GM19351 (cell line): Measurements from ENCODE around the gene IER5.
A peak's percentile ranks its signal among the peaks of the same experiment; 100 is the strongest.
"Not testable (repeated sequence)": the region's sequence is repeated elsewhere in the genome, so short reads cannot be mapped to it uniquely, and the experiment has no call there.

ENCODE experiments used
- ATAC-seq: cut with Tn5 transposase; IDR thresholded peaks from one replicate; pipeline ENCODE4 v1.9.1; 2021; ENCODE audit warnings: mild to moderate bottlenecking, moderate library complexity; ENCODE audit not compliant: unreplicated experiment

The IER5 gene

GRCh38 chr1:181088079-181089016 lies at the start of gene IER5:
IER5 (plus strand) TSS chr1:181088700; CDS start chr1:181088903, 203 bp downstream.
- peak; percentile 61 for ATAC-seq

DNA sequence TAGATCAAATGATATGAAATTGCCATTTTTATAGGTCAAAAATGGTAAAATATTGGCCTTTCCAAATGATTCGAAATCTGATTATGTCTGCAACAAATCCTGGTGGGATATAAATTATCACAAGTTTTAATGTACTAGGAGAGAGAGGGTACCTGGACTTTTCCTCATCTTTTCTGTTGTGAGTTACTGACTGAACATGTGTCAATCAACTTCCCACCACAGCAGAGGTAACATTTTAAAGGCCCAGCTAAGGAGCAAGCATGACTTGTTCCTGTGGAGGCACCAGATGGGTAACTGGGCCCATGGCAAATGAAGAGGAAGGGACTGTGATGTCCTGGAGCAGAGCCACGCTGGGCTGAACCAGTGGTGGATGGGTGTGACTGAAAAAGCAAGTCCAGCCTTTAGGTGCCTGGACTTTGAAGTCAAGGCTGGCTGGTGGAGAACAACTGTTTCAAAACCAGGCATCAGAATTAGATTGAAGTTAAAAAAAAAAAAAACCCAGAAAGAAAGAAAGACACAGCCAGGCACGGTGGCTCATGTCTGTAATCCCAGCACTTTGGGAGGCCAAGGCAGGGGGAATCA lies 48.1 kb upstream of the IER5 start:
- no peak for ATAC-seq

DNA sequence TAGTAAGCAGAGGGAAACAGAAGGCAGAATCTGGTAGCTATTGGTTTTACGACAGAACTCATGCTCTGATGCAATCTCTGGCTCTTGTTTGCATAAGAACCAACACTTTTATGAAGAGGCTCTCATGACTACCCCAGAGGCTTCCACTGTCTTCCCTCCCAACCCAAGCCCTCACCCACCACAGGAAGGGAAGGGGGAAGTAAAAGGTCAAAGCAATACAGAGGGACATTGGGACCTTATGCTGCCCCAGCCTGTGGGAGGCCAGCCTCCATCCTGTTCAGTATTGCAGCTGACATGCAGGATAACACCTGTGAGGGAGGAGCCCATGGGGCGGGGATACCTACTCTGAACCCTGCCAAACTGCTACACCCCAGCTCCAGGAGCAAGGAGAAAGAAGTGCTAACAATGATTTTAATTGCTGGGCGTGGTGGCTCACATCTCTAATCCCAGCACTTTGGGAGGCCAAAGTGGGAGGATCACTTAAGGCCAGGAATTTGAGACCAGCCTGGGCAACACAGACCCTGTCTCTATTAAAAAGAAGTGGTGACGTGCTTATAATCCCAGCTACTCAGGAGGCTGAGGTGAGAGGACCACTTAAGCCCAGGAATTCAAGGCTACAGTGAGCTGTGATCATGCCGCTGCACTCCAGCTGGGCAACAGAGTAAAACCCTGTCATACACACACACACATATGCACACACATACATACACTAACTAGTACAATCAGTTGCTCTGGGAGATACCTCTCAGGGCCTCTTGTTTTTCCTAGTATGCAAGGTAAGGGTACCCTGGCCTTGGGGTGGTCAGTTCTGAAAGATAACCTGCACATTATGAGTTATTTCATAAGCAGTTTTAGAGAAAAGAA lies 45.2 kb upstream of the IER5 start:
- no peak for ATAC-seq

GRCh38 chr1:181044449-181044966 lies 44.0 kb upstream of the IER5 start:
- ATAC-seq: peak; percentile 89

- ATAC-seq: not testable (repeated sequence)
These were observed 42.6 kb upstream of the IER5 start for GRCh38 chr1:181045946-181046345.

DNA sequence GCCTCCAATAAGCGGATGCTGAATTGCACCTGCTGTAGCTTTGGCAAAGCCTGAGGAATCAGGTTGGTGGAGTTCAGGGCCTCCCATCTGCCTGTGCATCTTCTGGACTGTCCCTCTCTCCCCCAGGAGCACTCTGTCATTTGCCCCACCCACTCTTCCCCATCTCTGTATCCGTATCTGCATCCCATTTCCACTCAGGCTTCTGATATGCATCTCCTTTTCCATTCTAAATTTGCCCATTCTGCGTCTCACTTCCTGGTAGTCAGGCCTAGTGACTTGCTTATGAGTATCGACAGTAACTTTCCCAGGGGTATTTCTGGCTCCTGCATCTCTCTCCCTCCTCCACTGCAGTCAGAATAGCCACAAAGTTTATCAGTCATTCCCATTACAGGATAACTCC lies 39.1 kb upstream of the IER5 start:
- ATAC-seq: no peak

DNA sequence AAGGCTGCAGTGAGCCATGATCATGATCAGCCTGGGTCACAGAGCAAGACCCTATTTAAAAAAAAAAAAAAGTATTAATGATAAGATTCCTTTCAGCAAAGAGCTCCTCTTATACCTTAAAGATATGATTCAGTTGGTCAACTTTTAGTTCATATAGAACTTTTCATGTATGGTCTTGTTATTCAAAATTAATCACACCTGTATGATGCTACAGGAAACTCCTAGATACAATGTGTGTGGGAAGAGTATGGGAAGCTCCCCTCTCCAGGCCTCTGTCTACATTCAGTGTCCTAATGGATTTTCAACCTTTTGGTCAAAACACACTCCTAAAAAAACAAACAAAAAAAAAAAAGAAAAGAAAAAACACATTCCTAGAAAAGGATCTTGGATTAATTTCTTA lies 37.6 kb upstream of the IER5 start:
- ATAC-seq: no peak

DNA sequence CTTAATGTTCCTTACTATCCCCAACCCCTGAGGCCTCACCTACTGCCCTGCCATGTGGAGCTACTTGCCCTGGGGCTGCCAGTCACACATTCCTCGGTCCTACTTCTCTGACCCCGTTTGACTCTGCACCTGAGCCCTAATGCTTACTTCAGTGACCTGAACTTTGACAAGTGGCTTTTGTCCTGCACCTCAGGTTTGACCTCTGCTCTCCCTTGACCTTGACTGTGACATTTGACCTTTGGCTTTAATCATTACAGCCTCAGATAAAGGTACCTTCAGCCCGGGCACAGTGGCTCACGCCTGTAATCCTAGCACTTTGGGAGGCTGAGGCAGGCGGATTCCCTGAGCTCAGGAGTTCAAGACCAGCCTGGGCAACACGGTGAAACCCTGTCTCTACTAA lies 31.9 kb upstream of the IER5 start:
- ATAC-seq: no peak

DNA sequence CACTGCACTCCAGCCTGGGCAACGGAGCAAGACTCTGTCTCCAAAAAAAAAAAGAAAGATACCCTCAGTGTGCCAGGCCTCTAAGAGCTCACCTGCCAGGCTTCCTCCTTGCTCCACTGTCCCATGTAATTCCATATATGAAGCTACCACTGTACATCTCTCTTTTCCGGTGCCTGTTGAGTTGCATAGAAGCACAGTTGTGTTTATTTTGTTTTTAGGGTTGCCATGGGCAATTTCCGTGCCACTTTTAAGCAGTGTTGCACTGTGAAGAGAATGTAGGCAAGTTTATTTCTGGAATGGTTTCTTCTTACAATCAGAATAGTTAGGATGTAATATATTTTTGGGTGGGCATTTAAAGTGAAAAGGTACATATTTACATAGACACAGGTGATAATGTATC lies 31.4 kb upstream of the IER5 start:
- no peak for ATAC-seq

DNA sequence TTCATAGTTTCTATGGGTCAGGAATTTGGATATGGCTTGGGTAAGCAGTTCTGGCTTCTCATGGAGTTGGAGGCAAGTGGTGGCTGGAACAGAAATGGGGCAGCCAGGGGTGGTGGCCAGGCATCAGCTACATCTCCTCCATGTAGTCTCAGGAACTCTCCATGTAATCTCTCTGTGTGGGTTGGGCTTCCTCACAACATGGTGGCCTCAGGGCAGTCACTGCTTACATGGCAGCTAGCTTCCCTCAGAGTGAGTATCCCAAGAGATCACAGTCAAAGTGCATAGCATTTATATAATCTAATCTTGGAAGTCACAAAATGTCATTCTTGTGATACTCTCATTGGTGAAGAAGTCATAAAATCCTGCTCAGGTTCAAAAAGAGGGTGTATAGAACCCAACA lies 29.1 kb upstream of the IER5 start:
- ATAC-seq: no peak

- ATAC-seq: no peak
These were observed 28.4 kb upstream of the IER5 start for GRCh38 chr1:181060066-181060465.

DNA sequence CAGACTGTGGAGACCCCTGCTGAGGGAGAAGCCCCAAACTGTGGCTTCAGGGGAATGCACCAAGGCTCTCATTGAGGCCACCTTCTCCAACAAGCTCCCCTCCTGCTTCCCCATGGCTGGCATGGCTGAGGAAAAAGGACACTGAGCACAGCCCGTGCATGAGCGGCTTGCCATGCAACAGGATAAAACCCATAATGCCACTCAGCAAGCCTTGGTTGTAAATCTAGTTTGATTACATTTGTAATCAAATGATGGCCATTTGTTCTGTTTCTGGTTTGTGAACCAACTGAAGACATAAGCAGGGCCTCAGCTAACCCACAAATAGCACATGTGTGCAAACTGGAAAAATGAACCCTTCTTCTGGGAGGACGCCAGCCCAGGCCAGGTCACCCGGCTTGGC lies 27.6 kb upstream of the IER5 start:
- not testable (repeated sequence) for ATAC-seq

- ATAC-seq: no peak
These were observed 27.0 kb upstream of the IER5 start for GRCh38 chr1:181061487-181061886.

DNA sequence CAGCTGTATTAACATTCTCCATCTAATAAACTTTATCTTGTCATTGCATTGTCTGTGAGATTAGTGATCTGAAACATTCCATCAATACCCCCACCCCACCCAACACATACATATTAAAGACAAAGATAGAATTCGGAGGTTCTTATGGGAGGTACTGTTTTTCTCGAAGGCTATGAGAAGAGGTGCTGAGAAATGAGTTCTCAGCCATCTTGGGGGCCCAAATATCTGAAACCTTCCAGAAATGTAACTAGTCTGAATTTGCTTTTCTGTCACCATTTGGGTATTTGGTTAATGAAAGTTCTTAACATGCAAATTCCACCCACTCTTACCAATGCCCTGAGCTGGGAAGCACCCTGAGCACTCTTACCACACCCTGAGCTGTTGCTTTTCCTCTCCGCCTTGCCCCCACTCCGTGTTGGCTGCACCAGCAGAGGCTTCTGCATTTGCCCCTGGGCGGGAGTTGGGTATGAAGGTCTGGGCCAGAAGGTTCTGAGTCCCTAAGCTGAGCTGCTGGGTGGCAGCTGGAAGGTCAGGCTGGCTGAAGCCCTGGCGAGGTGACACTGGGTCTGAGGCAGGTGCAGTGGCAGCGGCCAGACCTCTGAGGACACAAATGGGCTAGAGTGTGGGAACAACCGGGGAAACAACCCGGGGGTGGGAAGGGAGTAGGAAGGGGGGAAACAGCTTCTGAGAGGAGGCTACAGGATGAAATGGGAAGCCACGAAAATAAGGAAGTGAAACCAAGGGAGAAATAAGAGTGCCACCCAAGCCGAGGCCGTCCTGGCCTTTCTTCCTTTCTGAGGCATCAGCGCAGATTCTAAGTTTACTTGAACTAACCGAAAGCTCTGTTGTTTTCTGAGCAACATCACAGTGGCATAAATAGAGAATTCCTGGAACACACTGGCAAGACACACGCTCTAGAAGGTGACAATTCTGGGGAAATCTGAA lies 26.3 kb upstream of the IER5 start:
- peak; percentile 78 for ATAC-seq

GRCh38 chr1:181062836-181063428 lies 25.6 kb upstream of the IER5 start:
- ATAC-seq: peak; percentile 78

DNA sequence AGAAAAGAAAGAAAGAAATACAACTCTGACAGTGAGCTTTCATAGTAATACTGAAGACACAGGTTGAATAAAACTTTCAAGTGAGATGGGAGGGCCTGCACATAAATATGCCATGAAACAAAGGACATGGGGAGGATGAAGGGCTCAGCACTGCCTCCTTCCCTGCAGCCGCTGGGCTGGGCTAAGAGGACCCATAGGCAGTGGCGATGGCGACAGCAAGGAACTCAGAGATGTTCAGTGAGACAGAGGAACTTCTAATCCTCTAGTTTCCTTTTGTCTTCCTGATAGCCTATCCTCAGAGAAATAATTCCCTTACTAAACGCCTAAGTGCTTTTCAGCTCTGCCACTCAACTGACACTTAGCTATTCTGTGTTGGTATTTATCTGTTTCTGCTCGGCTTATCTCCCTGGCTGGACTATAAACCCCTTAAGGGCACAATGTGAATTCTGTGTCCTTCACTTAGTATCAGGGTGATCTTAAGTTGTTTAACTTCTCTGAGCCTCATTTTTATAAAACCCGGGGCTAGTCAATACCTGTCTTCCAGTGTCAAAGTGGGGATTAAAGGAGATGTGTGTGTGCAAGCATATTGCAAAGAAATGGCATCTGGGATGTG lies 24.4 kb upstream of the IER5 start:
- no peak for ATAC-seq

- no peak for ATAC-seq
These were observed 23.8 kb upstream of the IER5 start for GRCh38 chr1:181064702-181065101.

DNA sequence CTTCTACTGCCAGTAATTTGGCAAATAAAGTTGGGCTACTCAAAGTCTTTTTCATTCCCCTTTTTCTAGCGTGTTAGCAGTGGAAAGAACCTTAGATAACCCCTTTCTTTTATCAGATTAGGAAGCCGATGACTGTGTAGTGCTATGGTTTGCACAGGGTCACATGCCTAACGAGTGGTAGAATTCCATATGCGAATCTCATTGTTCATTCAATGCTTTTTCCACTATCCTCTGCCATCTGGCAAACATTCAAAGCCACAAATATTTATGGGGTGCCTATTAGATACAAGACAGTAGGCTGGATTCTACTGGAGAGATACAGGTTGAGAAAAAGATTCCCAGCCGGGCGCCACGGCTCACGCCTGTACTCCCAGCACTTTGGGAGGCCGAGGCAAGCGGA lies 14.9 kb upstream of the IER5 start:
- ATAC-seq: no peak

DNA sequence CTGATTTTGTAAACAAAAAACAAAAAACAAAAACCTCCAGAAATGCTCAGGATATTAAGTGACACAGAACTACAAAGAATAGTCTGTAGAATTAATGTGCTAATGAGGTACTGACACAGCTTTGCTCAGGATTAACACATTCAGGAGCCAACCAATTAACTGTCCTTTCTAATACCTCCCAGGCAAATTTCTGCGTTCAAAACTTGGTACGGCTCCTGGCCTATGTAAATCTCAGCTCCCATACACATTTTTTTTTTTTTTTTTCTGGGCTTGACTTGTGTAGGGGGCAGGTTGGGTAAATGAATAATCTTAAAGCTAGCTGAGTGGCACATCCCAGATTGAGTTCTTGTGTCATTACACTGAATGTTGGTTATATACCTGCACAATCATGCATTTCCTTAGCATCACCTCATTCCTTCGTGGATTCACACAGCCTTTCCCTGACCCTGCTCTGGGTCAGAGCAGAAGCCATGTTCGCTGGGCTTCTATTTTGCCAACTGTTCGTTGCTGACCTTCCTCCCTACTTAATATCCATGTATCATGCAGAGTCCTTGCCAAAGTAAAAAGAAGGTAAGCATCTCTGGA lies 12.6 kb upstream of the IER5 start:
- no peak for ATAC-seq
